Endothelial cell of umbilical vein (primary cell): ENCODE measurements around the gene VCL. TPM values are rescaled to one million over a fixed set of nuclear protein-coding genes. Genes with fewer than 3 reads are reported as not detected.

Experiments
- BruUV-seq: library from RNA; stranded (reverse); fragments of 400-500 nt; replicated peaks from 2 replicates; lab custom pipeline; 2021; lab: Mats Ljungman, UMichigan
- CTCF ChIA-PET: fragments of 300-600, 350-600 bp; sonication (Branson Sonifier 250); formaldehyde crosslinking; loops from one replicate; lab custom pipeline; 2021; ENCODE audit warnings: antibody characterized with exemption, inconsistent platforms; lab: Charles Lee
- POLR2A ChIA-PET: fragments of 300-600, 350-600 bp; sonication (Branson Sonifier 250); formaldehyde crosslinking; loops from one replicate; lab custom pipeline; 2021; ENCODE audit warnings: antibody characterized with exemption, inconsistent platforms; lab: Charles Lee
- DNase-seq: peaks from one replicate; pipeline ENCODE4 v3.0.0-alpha.2; 2011; ENCODE audit warnings: low read depth, low spot score
- FAIRE-seq: peaks from 2 replicates; lab custom pipeline; 2011; peaks lifted over from hg19 to GRCh38; lab: Jason Lieb, UNC
- H2AFZ ChIP-seq: 2 replicates; pipeline ENCODE4 v1.6.0; 2012; ENCODE audit warnings: low read depth, low read length, control low read depth, inconsistent platforms
- H3K27ac ChIP-seq: 2 replicates; pipeline ENCODE4 v1.5.1; 2011; ENCODE audit warnings: low read depth, mild to moderate bottlenecking, control low read depth, low read length, moderate library complexity; ENCODE audit not compliant: insufficient read depth
- H3K27me3 ChIP-seq, 2 experiments: 2 replicates each; pipeline versions ENCODE4 v1.6.0 to v1.6.1; 2011; ENCODE audit warnings: low read length in 2 of 2, mixed read lengths in 1 of 2; ENCODE audit not compliant: control insufficient read depth in 2 of 2, insufficient read depth in 2 of 2
- H3K36me3 ChIP-seq, 2 experiments: 2 replicates in 1 of 2; 3 replicates in 1 of 2; pipeline ENCODE4 v1.5.1; 2011; ENCODE audit warnings: low read length in 2 of 2, mild to moderate bottlenecking in 1 of 2, moderate library complexity in 1 of 2; ENCODE audit not compliant: control insufficient read depth in 2 of 2, insufficient read depth in 2 of 2; ENCODE audit errors: extremely low read depth in 1 of 2
- H3K4me1 ChIP-seq: 3 replicates; pipeline ENCODE4 v1.5.1; 2011; ENCODE audit warnings: mild to moderate bottlenecking, low read length; ENCODE audit not compliant: control insufficient read depth, insufficient read depth; ENCODE audit errors: extremely low read depth
- H3K4me2 ChIP-seq: 2 replicates; pipeline ENCODE4 v1.6.1; 2011; ENCODE audit warnings: low read length, control low read depth, mixed read lengths; ENCODE audit not compliant: insufficient read depth
- H3K4me3 ChIP-seq, 3 experiments: fragments of 200-600 bp in 1 of 3; sonication (generic), shearing (Covaris generic) in 1 of 3; replicated peaks in 1 of 3; 2 replicates each; pipeline ENCODE4 v1.5.1; 2011 to 2016; ENCODE audit warnings: control low read depth in 3 of 3, low read length in 3 of 3, mild to moderate bottlenecking in 2 of 3, inconsistent platforms in 1 of 3, low read depth in 1 of 3, moderate library complexity in 1 of 3; ENCODE audit not compliant: insufficient read depth in 1 of 3
- H3K79me2 ChIP-seq: 2 replicates; pipeline ENCODE4 v1.6.0; 2012; ENCODE audit warnings: low read length, inconsistent platforms; ENCODE audit not compliant: control insufficient read depth, insufficient read depth
- H3K9ac ChIP-seq: replicated peaks from 2 replicates; pipeline ENCODE3; 2011; ENCODE audit warnings: low read length, control low read depth; ENCODE audit not compliant: insufficient read depth; ENCODE audit errors: extremely low read depth
- H3K9me1 ChIP-seq: replicated peaks from 3 replicates; pipeline ENCODE4 v1.6.0; 2011; ENCODE audit warnings: mild to moderate bottlenecking, low read length; ENCODE audit not compliant: control insufficient read depth, insufficient read depth; ENCODE audit errors: extremely low read depth
- H3K9me3 ChIP-seq: replicated peaks from 2 replicates; pipeline ENCODE4 v1.5.1; 2012; ENCODE audit warnings: low read length, inconsistent platforms; ENCODE audit not compliant: control insufficient read depth, insufficient read depth
- H4K20me1 ChIP-seq: replicated peaks from 2 replicates; pipeline ENCODE3; 2011; ENCODE audit warnings: mild to moderate bottlenecking, low read length; ENCODE audit not compliant: control insufficient read depth, insufficient read depth; ENCODE audit errors: extremely low read depth
- EZH2 ChIP-seq: IDR thresholded peaks from 2 replicates; pipeline ENCODE4 v1.6.1; 2012; ENCODE audit warnings: borderline replicate concordance, low read depth, mild to moderate bottlenecking, moderate library complexity, low read length, inconsistent platforms; ENCODE audit not compliant: severe bottlenecking
- FOS ChIP-seq: IDR thresholded peaks from 2 replicates; pipeline ENCODE4 v1.6.1; 2011; ENCODE audit warnings: mild to moderate bottlenecking, low read length, moderate library complexity, borderline replicate concordance; ENCODE audit not compliant: insufficient read depth
- GATA2 ChIP-seq: IDR thresholded peaks from 2 replicates; pipeline ENCODE4 v1.7.0; 2011; ENCODE audit warnings: low read depth, mild to moderate bottlenecking, moderate library complexity, mixed read lengths, low read length; ENCODE audit not compliant: insufficient read length, insufficient read depth
- JUN ChIP-seq: IDR thresholded peaks from 2 replicates; pipeline ENCODE4 v1.6.1; 2011; ENCODE audit warnings: borderline replicate concordance, low read depth; ENCODE audit not compliant: insufficient read length, insufficient read depth
- MYC ChIP-seq: IDR thresholded peaks from one replicate; pipeline ENCODE4 v1.6.1; 2011; ENCODE audit warnings: mild to moderate bottlenecking, low read depth, low read length
- POLR2A ChIP-seq: IDR thresholded peaks from 2 replicates; pipeline ENCODE4 v1.6.1; 2012; ENCODE audit warnings: low read depth, mild to moderate bottlenecking, control low read depth, low read length
- POLR2AphosphoS5 ChIP-seq: IDR thresholded peaks from 2 replicates; pipeline ENCODE4 v1.6.1; 2012; ENCODE audit warnings: low read depth, mild to moderate bottlenecking, control low read depth, low read length, moderate library complexity; ENCODE audit not compliant: insufficient read depth
- dilution Hi-C: fragments of 300-500 bp; cut with MboI; formaldehyde crosslinking; loops from one replicate; pipeline ENCODE4 v1.15.0; 2019; ENCODE audit warnings: low sequenced_read_pairs; ENCODE audit not compliant: extremely low pct_ligation_motif_present
- intact Hi-C: fragments of 100-400 bp; cut with micrococcal nuclease; formaldehyde crosslinking; loops from one replicate; pipeline ENCODE4 v1.10.0; 2022
- polyA plus RNA-seq, 4 experiments: library from polyadenylated mRNA; depleted of rRNA in 3 of 4; stranded (reverse) in 3 of 4; unstranded in 1 of 4; fragments of >200 nt; gene quantifications; 2 replicates each; pipeline versions ENCODE4 v1.2.1 to v1.2.3, GENCODE V29; 2011 to 2012; ENCODE audit warnings: missing spikeins in 1 of 4
- total RNA-seq: library from RNA; stranded (reverse); gene quantifications from 2 replicates; pipeline ENCODE4 v1.2.3, GENCODE V29; 2021
- TF ChIP-seq, protein P1 (sequence below): IDR thresholded peaks from 2 replicates; pipeline ENCODE4 v1.6.1; 2011; ENCODE audit not compliant: insufficient read depth, insufficient read length
- TF ChIP-seq, protein P2 (sequence below), 2 donors: IDR thresholded peaks; 1 replicate in 1 of 2; 2 replicates in 1 of 2; pipeline ENCODE4 v1.5.1; 2011; ENCODE audit warnings: low read length in 2 of 2, mild to moderate bottlenecking in 2 of 2, moderate library complexity in 2 of 2, control low read depth in 1 of 2, inconsistent platforms in 1 of 2, low read depth in 1 of 2; ENCODE audit not compliant: insufficient read depth in 1 of 2; ENCODE audit errors: extremely low read depth in 1 of 2

VCL gene
- total and polyA plus RNA-seq, 2 donors (not counting 3 experiments of a cell fraction or from before 2014, with no cell fraction given): 95.4 to 231 TPM

DNA sequence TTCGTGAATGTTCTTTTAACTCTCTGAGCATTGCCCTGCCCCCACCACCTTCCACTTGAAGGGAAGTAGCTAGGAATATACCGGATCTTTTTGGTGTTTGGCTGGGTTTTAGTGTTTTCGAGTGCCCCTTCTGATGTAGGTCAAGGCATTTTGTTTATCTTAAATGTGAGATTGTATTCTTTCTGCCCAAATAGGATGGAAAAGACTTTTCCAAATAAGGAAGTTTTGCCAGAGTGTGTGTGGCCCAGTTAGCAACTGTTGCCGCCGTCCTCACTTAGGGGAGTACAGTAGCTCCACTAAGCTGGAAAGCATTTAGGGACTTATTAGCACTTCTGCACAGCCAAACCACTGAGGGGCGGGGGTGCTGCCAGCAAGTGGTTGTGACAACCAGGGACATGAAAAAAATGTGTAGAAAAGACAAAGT, 29.8 kb upstream of the VCL start:
- no peaks in the 10 kb centered on the region for H3K27me3 ChIP-seq
- H4K20me1 ChIP-seq: no peaks in the 10 kb centered on the region
- peak overlapping the region; percentile 33 for H3K27ac ChIP-seq
- ChIA-PET CTCF (interaction anchor here (0.9 to 4.9 kb wide), 8 partner anchors 11 to 113 kb away, joined by 3 to 32 read pairs (median 6); partner anchors contain the start of gene VCL), POLR2A (interaction anchor here (0.6 to 0.9 kb wide), 3 partner anchors 30 to 31 kb away, joined by 3 read pairs; partner anchors contain the start of gene VCL)
- intact Hi-C loops: no loop called here
- peak overlapping the region; percentile 19 for H3K9ac ChIP-seq
- H3K79me2 ChIP-seq: no peaks in the 10 kb centered on the region
- no peak overlapping the region for H3K4me3 ChIP-seq
- no peaks in the 10 kb centered on the region for H3K9me1 ChIP-seq
- no TSS peak for BruUV-seq
- dilution Hi-C loops: no loop called here
- TF ChIP-seq JUN: no peak
- TF ChIP-seq EZH2: no peak
- TF ChIP-seq, protein P1, sequence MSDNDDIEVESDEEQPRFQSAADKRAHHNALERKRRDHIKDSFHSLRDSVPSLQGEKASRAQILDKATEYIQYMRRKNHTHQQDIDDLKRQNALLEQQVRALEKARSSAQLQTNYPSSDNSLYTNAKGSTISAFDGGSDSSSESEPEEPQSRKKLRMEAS: no peak
- TF ChIP-seq POLR2A: no peak
- TF ChIP-seq FOS: no peak
- no peak for TF ChIP-seq GATA2
- H3K4me1 ChIP-seq: peaks cover 39% of the 10 kb centered on the region
- H3K4me2 ChIP-seq: no peak overlapping the region
- H3K9me3 ChIP-seq: no peaks in the 10 kb centered on the region
- no peaks in the 10 kb centered on the region for H3K36me3 ChIP-seq
- peak; percentile 67 for DNase-seq
- peak overlapping the region; percentile 83 for H2AFZ ChIP-seq
- peak; percentile 18 for FAIRE-seq

DNA sequence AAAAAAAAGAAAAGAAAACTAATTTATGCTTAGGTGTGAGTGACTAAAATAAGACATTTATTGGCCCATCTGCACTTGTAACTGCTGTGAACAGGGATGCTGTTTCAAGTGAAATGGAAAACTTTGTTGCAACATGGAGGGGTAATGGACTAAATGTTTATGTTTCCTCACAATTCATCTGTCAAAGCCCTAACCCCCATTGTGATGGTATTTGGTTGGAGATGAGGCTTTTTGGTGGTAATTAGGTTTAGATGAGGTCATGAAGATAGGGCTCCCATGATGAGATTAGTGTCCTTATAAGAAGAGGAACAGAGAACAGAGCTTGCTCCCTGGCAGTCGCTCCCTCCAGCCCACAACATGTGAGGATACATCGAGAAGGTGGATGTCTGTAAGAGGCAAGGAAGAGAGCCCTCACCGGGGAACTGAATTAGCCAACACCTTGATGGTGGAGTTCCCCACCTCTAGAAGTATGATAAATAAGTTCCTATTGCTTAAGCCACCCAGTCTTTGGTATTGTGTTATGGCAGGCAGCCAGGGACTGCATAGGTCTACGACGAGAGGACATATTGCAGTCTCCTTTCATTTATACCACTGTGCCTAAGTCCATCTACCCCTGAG, 28.6 kb upstream of the VCL start:
- ChIA-PET CTCF (interaction anchor here (0.9 to 4.9 kb wide), 7 partner anchors 12 to 112 kb away, joined by 3 to 32 read pairs (median 8); partner anchors contain the start of gene VCL), POLR2A (interaction anchor here (0.9 kb wide), 1 partner anchor 30 kb away, joined by 3 read pairs; no protein-coding TSS in a partner anchor)
- Histone ChIP-seq H3K4me2 (no peak overlapping the region), H3K36me3 (no peaks in the 10 kb centered on the region), H4K20me1 (no peaks in the 10 kb centered on the region), H3K27me3 (no peaks in the 10 kb centered on the region), H3K9ac (no peak overlapping the region), H3K9me3 (no peaks in the 10 kb centered on the region), H3K79me2 (no peaks in the 10 kb centered on the region), H3K4me3 (no peak overlapping the region), H3K9me1 (no peaks in the 10 kb centered on the region), H3K4me1 (peaks cover 39% of the 10 kb centered on the region), H2AFZ (no peak overlapping the region), H3K27ac (no peak overlapping the region)
- FAIRE-seq (no peak), DNase-seq (no peak)
- TF ChIP-seq, protein P2, sequence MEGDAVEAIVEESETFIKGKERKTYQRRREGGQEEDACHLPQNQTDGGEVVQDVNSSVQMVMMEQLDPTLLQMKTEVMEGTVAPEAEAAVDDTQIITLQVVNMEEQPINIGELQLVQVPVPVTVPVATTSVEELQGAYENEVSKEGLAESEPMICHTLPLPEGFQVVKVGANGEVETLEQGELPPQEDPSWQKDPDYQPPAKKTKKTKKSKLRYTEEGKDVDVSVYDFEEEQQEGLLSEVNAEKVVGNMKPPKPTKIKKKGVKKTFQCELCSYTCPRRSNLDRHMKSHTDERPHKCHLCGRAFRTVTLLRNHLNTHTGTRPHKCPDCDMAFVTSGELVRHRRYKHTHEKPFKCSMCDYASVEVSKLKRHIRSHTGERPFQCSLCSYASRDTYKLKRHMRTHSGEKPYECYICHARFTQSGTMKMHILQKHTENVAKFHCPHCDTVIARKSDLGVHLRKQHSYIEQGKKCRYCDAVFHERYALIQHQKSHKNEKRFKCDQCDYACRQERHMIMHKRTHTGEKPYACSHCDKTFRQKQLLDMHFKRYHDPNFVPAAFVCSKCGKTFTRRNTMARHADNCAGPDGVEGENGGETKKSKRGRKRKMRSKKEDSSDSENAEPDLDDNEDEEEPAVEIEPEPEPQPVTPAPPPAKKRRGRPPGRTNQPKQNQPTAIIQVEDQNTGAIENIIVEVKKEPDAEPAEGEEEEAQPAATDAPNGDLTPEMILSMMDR (IDR thresholded peaks at IDR 0.05; ENCODE audit: extremely low read depth in 1 of 2, insufficient read depth in 1 of 2, low read depth in 1 of 2, low read length in 2 of 2): no peak
- TF ChIP-seq EZH2 (no peak), JUN (no peak), MYC (no peak), POLR2AphosphoS5 (no peak), FOS (no peak), POLR2A (no peak)
- intact Hi-C loops: no loop called here
- dilution Hi-C loops: no loop called here
- no TSS peak for BruUV-seq
